CD4-positive, alpha-beta T cell treated with Interferon alpha-2 for 1 hour (primary cell): ENCODE data around the gene MYL1.

Experiments
- DNase-seq, 2 donors: peaks; one replicate each; pipeline ENCODE4 v3.0.0-alpha.2; 2020 to 2022

Gene MYL1

DNA sequence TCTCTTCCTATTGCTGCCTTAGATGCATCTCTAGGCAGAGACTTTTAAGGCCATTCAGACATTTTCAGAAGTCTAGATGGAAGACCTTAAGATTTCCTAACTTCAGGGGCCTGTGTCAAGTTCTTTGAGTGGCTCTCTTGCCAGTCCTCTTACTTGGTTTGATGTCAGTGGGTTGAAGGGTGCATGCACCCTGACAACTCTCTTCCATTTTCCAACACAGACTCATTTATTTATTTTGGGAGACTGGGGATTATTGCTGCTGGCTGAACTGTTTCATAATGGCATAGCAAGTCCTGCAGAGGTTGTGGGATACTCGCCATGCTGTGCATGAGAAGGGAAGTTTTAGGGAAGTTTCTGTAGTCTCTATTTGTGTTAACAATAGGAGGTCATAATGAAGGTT is 50.7 kb downstream of the MYL1 start:
- DNase-seq, result no peak

GRCh38 chr2:210263841-210264240 is 51.1 kb downstream of the MYL1 start:
- no peak for DNase-seq

DNA sequence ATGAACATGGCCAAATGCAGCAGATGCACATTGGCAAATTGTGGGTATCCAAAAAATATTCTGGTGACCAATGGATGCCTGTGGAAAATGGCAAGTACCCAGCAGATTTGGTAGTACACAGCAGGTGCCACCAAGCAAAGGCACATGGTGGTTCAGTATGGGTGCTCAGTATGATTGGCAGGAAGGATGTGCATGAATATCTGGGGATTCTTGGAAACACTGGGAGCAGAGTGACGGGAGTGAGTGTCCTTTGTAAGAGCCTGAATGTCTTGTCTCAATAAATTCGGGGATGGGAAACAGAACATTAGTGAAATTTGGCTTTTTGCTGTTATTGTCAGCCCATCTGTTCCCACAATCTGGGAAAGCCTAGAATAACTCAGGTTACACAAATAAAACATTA is 52.9 kb downstream of the MYL1 start:
- no peak for DNase-seq

DNA sequence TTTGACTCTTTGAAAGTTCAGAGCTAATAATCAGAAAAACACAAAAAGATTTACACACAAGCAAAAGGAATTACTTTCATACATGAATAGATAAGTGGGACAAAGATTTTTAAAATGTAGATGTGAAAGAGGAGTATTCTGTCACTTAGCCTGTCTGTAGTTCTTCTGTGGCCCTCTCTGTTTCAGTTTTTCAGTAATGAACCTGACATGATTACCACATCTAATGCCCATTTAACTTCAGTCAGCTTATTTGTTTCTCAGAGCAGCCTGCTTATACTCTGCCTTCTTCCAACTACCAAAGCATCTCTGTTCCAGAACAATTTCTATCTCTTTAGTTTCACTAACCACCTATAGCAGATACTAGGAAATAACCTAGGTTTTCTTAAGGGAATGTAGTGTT is 55.3 kb downstream of the MYL1 start:
- no peak for DNase-seq

- DNase-seq, result no peak
Observed at GRCh38 chr2:210252699-210253606, 62.0 kb downstream of the MYL1 start.

DNA sequence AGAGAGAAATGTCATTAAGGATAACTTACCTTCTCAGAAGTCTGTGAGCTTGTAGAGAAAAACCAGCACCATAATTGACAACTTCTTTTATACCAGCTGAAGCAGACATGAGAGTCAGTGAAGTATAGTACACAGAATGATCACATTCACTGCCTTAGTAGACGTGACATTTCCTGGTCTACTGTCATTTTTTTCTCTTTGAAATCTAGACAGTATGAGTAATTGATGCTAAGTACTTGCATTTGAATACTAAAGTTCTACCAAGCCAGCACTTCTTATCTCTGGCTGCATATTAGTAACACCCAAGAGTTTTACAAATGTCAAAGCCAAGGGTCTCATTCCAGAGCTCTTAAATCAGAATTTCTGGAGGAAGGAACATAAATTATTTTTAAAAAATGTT is 64.4 kb downstream of the MYL1 start:
- DNase-seq, result no peak
